ENCODE measurements around the gene GRM1. TPM values are rescaled to one million over a fixed set of nuclear protein-coding genes. Genes with fewer than 3 reads are reported as not detected.

GRM1 gene
- total RNA-seq, 1 donor from 2014 or later = 2.9 TPM

GRCh38 chr6:146297815-146298214 is 269.0 kb downstream of the GRM1 start:
- ATAC-seq = no peak
- intact Hi-C loops (cut with DNase I) = no loop called here
- DNase-seq (ENCODE audit: missing footprints) = no peak

GRCh38 chr6:146300521-146300920 is 271.7 kb downstream of the GRM1 start:
- ATAC-seq (no peak), DNase-seq (ENCODE audit: missing footprints) (no peak)
- intact Hi-C loops (cut with DNase I) = no loop called here

DNA sequence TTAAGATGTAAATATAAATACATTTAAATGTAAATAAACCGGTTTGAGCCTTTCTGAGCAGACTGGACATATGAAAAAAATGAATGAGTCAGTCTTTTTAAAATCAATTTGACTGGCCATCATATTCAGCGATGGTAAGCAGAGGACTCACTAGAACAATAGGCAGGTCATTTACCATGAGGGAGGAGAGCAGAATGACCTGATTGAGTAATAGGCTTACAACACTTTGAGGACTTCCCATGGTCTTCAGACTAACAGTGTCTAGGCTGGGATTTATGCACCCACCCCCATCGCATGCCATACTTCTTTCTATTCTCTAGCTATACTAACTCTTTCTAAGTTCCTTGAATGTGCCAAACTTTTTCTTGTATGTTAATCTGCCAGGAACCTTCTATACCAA is 272.9 kb downstream of the GRM1 start:
- DNase-seq (ENCODE audit: missing footprints) = no peak
- intact Hi-C loops (cut with DNase I) = no loop called here
- ATAC-seq = no peak

- no peak for DNase-seq (ENCODE audit: missing footprints)
- no peak for ATAC-seq
- intact Hi-C loops (cut with DNase I) = no loop called here
Measured at GRCh38 chr6:146302994-146303393, 274.1 kb downstream of the GRM1 start.

GRCh38 chr6:146304181-146304580 is 275.3 kb downstream of the GRM1 start:
- no peak for DNase-seq (ENCODE audit: missing footprints)
- intact Hi-C loops (cut with DNase I) = no loop called here
- ATAC-seq = no peak

- ATAC-seq (peak; percentile 31), DNase-seq (ENCODE audit: missing footprints) (no peak)
- intact Hi-C loops (cut with DNase I) = no loop called here
Measured at GRCh38 chr6:146305092-146305491, 276.2 kb downstream of the GRM1 start.

DNA sequence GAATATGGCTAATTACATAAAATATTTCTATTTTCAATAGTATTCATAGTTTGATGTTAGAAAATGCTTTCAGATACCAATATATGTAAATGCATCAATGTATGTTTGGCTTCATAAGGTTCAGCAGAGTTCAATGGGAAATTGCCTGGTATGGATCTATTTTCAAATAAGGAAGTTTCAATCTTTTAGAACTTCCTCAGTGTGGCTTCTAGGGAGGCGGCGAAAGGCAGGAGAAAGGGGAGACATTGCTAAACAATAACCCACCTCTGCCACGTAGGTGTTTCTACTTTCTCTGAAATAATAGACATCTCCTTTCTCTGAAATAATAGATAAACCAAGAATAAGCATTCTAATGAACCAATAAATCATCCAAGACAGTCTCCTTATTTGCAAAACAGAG is 277.1 kb downstream of the GRM1 start:
- no peak for DNase-seq (ENCODE audit: missing footprints)
- intact Hi-C loops (cut with DNase I) = no loop called here
- no peak for ATAC-seq

- intact Hi-C loops (cut with DNase I) = no loop called here
- ATAC-seq = no peak
- DNase-seq (ENCODE audit: missing footprints) = no peak
Measured at GRCh38 chr6:146310628-146311027, 281.8 kb downstream of the GRM1 start.

DNA sequence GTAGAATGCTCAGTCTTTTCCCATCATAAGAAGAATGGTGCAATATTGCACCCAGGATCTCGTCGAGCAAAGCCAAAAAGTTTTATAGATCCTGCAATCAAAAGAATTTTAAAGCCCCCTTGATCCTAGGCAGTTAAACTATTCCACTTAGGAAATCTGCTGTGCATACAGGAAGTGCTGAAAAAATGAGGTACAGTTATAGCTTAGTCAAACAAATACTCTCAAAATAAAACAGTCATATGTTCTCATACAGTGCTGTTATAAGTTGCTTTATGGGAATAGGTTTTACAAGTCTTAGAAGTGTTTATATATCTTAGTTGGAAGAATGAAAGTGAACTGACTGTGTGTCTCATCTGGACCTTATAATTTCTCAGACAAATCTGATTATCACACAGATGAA is 282.2 kb downstream of the GRM1 start:
- intact Hi-C loops (cut with DNase I) = no loop called here
- no peak for DNase-seq (ENCODE audit: missing footprints)
- ATAC-seq = no peak

GRCh38 chr6:146312608-146313007 is 283.7 kb downstream of the GRM1 start:
- no peak for DNase-seq (ENCODE audit: missing footprints)
- intact Hi-C loops (cut with DNase I) = no loop called here
- no peak for ATAC-seq

DNA sequence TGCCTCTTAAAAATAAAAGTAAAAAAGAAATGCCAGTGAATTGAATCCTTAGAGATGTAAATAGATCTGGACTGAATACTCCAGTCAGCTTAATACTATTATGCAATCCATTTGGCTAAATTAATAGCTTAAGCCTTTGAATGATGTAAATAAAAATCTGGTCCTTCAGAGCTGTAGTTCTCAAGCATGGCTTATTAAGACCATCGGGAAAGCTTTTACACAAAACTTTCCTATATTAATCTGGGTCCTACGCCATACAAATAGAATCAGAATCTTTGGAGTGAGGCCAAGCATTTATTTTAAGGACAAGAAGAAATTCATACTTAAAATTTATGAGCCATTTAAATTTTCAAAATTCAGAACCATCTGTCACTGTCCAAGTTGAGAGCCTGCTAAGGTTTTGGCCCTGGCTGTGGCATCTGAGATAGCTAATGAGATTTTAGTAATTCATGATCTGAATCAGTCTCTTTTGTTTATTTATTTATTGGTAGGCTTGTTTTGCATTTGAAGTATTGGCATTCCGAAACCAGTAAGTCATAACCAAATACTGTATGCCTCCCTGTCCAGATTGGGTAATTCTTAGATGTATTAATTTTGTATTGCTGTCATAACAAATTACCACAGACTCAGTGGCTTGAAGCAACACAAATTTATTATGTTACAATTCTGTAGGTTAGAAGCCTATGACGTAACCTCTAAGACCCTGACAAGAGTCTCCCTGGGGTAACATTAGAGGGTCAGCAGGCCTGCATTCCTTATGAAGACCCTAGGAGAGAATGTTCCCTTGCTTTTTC is 286.7 kb downstream of the GRM1 start:
- DNase-seq (ENCODE audit: missing footprints) = no peak
- no peak for ATAC-seq
- intact Hi-C loops (cut with DNase I) = no loop called here

- intact Hi-C loops (cut with DNase I) = no loop called here
- ATAC-seq (no peak), DNase-seq (ENCODE audit: missing footprints) (no peak)
Measured at GRCh38 chr6:146316175-146316495, 287.3 kb downstream of the GRM1 start.

- intact Hi-C loops (cut with DNase I) = no loop called here
- ATAC-seq = no peak
- no peak for DNase-seq (ENCODE audit: missing footprints)
Measured at GRCh38 chr6:146331013-146331412, 302.2 kb downstream of the GRM1 start.

- intact Hi-C loops (cut with DNase I) = no loop called here
- DNase-seq (ENCODE audit: missing footprints) (no peak), ATAC-seq (no peak)
Measured at GRCh38 chr6:146335336-146335735, 306.5 kb downstream of the GRM1 start.

DNA sequence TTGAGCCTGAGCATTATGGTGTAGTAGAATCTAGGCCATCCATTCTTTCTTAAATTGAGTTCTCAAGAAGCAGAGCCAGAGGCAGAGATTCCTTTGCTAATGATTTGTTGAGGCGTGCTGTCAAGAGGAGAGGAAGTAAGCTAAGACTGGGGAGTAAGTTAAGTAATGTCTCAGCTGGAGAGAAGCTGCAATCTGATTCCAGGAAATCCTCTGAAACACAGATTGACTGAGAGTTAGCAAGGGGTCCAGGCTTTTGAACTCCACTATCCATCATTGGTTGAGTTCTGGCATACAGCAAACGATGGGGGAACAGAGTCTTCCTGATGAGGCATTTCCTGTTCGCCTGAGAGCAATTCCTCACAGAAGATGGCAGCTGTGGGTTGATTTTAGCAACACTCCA is 307.3 kb downstream of the GRM1 start:
- intact Hi-C loops (cut with DNase I) = no loop called here
- DNase-seq (ENCODE audit: missing footprints) = no peak
- peak; percentile 20 for ATAC-seq

GRCh38 chr6:146337376-146337775 is 308.5 kb downstream of the GRM1 start:
- no peak for DNase-seq (ENCODE audit: missing footprints)
- no peak for ATAC-seq
- intact Hi-C loops (cut with DNase I) = no loop called here

- DNase-seq (ENCODE audit: missing footprints) (no peak), ATAC-seq (no peak)
- intact Hi-C loops (cut with DNase I) = no loop called here
Measured at GRCh38 chr6:146339716-146340115, 310.9 kb downstream of the GRM1 start.

GRCh38 chr6:146341493-146342230 is 312.8 kb downstream of the GRM1 start:
- DNase-seq (ENCODE audit: missing footprints) = no peak
- intact Hi-C loops (cut with DNase I) = no loop called here
- ATAC-seq = no peak

DNA sequence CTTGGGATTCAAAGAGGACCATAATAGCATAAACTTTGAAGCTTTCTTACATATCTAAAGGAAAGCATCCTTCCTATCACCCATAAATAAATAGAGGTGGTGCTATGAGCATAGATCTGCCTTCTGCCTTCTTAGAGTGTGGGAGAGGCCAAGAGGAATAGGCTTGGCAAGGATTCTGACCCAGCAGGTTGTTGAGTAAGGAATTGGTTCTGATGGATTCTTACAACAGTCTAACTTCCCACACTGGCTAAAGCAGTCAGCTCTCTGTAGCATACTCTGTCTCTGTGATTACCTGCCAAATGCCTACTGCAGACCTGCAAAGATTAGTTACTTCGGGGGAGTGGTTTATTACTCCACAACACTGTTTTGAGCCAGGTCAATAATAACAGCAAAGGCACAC is 316.7 kb downstream of the GRM1 start:
- ATAC-seq (no peak), DNase-seq (ENCODE audit: missing footprints) (no peak)
- intact Hi-C loops (cut with DNase I) = no loop called here

- intact Hi-C loops (cut with DNase I) = no loop called here
- no peak for ATAC-seq
Measured at GRCh38 chr6:146347090-146347489, 318.2 kb downstream of the GRM1 start.

GRCh38 chr6:146347690-146348089 is 318.8 kb downstream of the GRM1 start:
- no peak for ATAC-seq
- intact Hi-C loops (cut with DNase I) = no loop called here
- no peak for DNase-seq (ENCODE audit: missing footprints)

More at GRCh38 chr6:146347090-146347489, 318.2 kb downstream of the GRM1 start:
- DNase-seq (ENCODE audit: missing footprints) = no peak

Measured in Right ventricle myocardium inferior (tissue), 1 donor.